NCI-H1930 (cell line): Measurements from ENCODE around the gene SPTBN2.
"Not testable (repeated sequence)": the region's sequence is repeated elsewhere in the genome, so short reads cannot be mapped to it uniquely, and the experiment has no call there.

Source experiments
- DNase-seq, 2 experiments: peaks; one replicate each; lab custom pipeline; 2025; lab: John Stamatoyannopoulos, UW

SPTBN2 gene

DNA sequence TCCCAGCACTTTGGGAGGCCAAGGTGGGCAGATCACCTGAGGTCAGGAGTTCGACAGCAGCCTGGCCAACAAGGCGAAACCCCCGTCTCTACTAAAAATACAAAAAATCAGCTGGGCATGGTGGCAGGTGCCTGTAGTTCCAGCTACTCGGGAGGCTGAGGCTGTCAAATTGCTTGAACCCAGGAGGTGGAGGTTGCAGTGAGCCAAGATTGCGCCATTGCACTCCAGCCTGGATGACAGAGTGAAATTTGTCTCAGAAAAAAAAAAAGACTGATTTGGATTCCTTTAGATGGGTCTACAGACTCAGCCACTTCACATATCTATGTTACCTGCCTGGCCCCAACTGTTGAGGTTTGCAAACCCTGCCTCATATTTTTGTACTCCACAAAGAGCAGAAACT is 4.8 kb downstream of the SPTBN2 start:
- not testable (repeated sequence) for DNase-seq

DNA sequence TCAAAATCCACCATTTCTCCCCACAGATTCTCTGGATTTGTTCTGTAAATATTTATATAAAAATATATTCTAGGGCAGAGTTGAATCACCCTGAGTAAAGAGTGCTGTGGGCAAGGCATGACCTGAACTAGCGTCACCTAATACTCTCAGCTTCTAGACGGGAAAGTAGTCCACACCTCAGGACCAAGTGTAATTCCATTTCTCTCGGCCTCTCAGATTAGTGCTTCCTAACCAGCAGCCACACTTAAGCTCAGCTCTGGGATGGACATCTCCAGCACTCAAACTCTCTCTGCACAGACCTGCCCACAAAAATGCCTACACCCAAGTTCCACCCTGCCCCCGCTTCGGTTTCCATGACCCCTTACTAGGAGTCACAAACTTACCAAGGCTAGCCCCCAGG is 5.3 kb downstream of the SPTBN2 start:
- DNase-seq, result no peak

DNA sequence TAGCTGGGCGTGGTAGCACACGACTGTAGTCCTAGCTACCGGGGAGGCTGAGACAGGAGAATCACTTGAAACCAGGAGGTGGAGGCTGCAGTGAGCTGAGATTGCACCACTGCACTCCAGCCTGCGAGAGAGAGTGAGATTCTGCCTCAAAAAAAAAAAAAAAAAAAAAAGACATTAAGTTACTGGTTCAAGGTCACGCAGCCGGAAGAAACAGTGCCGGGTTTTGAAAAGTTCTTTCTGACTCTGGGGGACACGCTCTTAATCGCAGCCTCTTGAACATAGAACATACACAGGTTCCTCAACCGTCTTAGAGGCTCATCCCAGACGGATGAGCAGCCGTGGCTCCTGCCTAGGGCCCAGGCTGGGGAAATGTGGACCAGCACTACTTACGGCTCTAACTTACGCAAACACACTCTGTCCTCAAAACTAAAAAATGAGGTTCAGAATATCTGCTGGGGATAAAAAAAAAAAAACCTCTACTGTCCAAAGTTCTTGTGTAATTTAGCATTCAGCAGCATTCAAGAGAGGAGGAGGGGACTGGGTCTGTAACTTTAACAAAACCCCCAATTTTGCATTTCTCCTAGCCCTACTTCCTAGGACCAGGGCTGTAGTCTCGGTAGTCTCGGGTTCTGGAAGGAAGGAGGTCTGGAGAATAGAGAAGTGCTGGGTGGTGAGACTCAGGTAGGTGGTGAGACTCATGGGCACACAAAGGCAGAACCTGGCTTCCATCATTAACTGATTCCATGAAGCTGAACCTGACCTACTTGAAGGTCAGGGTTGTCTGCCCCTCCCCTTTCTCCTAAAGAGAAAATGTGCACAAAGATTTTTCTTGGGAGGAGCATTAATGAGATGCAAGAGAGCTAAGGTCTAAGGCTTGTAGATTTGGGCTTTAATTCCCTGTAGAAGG is 6.0 kb downstream of the SPTBN2 start:
- no peak for DNase-seq

DNA sequence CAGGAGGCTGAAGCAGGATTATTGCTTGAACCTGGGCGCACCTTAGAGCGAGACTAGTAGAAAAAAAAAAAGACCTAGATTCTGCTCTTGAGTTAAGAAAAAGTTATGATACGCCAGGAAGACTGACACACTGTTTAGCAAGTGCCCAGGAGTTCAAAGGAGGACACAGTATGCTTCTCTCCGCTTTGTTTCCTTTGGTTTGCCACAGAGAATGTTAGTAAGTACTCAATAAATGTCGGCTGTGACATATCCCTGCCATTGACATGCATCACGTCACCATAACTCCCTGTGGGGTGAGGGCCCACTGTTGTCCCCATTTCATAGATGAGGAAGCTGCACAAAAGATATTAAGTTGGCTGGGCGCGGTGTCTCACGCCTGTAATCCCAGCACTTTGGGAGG is 7.1 kb downstream of the SPTBN2 start:
- DNase-seq, result no peak

DNA sequence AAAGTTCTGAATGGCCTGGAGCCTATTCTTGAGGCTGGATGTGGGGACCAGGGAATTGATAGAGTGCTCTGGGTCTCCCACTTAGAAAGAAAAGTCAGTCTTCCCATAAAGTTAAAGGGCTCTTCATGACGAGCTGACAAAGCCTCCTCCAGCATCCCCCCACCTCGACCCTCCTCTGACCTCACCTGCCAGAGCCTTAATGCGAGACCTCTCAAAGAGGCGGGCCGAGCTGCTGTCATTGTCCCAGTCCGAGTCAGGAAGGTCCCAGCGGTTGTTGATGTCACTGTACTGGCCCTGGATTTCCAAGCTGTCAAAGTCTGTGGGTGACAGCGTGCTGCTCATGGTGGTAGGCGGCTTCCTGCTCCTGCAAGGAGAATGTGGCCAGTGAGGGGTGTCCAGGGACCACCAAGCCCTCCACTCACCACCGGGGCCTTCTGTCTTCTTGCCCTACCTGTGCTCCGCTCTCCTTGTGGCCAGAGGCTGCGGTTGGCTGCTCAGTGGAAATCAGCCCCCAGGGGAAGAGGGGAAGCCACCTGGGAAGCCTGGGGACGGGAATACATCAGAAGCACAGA is 8.0 kb downstream of the SPTBN2 start:
- DNase-seq, result no peak

DNA sequence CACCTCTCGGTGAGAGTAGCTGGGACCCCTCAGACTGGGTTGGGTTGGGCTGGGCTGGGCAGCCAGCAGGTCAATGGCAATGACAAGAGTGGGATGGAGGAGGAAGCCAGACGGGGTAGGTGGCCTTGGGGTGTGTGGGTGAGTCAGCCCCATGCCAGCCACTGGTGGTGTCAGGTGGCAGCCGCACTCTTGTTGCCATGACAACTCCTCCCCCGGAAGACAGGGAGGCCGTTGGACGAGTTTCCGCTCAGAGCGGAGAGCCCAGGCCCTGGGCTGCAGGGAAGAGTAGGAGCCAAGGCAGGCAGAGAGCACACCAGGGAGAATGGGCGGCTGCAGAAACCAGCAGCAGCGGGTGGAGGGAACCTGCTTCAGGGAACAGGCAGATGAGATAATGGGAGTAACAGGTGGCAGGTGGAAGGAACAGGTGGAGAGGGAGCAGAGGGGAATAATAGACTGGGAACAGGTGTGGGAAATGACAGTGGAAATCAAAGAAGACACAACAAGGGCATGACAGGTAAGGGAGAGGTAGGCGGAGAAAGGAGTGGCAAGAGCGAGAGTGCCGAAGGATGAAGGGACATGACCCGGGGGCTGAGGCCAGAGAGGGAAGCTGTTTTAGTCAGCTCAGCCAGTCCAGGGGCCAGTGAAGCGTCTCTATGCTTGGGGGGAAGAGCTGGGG is 8.7 kb downstream of the SPTBN2 start:
- no peak for DNase-seq

DNA sequence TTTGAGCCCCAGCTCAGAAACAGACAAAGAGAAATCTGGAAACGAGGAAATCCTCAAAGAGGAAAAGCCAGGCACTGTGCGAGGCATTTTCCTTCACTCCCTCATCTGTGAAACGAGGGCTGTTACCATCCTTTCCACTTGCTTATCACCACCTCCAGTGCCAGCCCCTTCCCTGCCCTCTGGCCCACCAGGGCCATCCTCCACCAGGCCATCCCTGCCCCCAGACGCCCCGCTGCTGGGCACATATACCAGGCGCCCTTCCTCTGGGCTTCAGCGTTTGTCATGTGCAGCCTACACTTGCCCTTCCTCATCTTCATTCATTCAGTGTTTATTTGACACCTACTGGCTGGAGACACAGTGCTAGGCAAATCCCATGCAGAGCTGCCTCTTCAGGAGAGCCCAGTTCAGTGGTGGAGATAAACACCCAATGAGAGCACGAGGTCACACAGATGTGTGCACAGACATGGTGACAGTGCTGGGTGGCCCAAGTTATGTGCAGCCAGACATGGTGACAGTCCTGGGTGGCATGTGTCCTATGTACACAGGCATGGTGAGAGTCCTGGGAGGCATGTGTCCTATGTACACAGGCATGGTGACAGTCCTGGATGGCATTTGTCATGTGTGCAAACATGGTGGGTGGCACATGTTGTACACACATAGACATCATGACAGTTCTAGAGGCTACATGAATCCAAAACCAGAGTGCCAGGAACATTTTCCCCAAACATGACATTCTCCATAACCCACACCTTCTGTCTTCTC is 9.7 kb downstream of the SPTBN2 start:
- DNase-seq, result no peak

DNA sequence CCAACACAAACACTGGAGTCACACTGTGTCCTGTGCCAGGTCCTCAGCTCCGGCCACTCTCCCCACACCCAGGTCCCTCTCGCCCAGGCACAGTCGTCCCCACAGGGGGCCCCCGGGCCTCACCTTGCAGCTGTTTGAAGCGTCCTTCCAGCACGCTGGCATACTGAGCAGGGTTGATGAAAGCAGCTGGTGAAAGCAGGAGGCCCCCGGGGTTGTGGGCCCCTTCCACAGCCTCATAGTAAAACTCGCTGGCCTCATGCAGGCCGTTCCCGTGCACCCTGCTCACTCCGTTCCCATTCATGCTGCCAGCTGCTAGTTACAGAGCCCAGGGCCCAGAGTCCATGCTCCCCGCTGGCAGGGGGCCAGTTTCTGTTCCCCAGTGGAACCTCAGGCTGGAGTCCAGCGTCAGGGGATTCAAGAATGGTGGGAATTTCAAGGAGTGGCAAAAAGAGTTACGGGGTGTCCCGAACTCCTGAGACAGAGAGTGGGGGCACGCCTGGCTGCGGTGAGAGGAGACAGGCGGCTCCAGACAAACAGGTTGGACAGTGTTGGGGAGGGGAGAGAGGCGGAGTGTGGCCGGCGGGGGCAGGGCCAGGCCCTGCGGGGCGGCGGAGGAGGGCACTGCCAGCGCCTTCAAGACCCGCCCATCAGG is 10.6 kb downstream of the SPTBN2 start:
- DNase-seq, result no peak

DNA sequence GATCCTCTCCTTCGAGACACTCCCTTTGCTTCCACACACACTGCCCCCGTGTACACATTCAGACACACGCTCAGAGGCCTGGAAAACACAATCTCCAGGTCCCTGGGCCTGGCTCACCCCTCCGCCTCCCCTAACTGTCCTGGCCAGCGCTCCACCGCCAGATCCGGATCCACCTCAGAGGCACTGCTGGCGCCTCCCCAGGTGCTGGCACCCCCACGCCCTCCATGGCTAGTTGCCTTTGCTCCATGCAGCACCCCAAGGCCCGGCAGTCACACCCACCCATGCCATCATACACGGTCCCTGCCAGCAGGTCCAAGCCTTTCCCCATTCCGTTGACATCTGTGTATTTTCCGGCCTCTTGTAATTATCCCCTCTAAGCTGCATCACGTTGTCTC is 11.1 kb downstream of the SPTBN2 start:
- no peak for DNase-seq

DNA sequence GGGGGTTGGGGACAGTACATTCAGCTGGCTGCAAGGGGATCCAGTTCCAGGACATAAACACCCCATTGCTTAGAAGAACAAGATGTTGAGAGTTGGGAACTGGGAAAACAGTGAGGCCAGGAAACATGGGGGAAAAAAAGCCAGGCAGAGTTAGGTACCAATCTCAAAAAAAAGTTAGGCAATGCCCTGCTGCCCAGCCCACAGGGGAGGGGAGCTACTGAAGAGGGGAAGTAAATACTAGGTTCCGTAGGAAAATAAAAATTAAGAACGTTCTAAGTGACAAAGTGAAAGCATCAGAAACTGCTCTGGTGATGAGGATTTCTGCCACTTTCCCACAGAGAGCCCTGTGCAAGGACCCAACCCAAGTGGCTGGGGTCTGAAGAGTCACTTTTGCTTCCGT is 12.0 kb downstream of the SPTBN2 start:
- no peak for DNase-seq

DNA sequence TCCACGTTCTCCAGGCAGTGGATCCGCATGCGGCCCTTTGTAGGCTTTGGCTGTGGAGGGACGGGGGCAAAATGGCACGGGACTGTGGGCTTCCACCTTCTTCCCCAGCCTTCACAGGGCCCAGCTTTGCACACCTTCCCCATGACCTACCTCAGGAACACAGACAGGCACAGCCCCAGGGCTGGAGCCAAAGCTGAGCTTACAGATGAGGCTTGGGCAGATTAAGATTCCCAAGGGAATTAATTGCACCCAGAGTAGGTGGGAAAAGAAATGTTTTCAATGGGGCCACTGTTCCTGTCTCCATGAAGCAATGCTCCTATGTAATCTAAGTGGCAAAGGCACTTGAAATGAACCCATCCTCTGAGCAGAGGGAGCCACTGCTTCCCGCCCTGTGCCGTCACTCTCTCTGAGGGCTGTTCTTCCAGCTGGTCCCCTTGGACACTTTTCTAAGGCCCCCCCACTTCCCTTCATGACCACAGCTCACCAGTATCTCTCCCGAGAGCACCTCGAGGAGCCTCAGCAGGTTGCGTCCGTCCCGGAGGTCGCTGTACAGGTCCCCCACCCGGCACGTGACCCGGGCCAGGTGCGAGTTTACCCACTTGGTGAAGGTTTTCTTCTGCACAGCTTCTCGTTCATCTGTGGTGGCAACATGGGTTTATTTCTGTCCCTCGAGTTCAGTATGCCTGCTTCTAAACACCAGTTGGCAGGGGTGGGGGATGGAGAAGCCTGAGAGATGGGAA is 13.5 kb downstream of the SPTBN2 start:
- no peak for DNase-seq

DNA sequence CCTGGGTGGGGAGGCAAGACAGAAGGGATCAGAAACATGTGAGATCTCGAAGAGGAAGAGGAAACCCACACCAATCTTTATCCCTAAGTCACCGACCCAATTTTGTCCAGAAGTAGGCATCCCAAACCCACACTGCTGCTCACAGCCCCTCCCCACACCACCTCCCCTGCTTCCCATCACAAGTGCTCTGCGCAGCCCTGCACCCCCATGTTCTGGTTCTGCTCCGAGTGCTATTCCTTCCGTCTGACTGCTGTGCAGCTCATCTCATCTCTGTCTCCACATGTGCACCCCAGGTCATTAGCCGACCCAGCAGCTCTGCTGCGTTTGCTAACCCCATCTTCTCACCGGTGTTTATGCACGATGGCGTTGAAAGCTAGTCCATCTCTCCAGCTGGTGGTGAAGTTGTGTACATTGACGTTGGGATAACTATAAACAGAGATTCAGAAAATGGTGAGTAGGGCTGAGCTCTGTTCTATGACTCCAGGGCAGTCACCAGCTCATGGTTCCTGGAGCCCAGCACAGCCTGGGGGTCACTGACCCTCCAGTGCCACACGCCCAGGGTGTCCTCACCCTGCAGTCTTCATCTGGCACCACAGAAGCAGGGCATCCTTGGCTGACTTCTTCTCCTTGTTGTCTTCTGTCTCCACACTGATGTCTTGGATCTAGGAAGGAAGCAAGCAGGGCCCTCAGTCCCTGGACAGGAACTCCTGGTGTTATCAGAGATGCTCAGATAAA is 15.1 kb downstream of the SPTBN2 start:
- no peak for DNase-seq

DNA sequence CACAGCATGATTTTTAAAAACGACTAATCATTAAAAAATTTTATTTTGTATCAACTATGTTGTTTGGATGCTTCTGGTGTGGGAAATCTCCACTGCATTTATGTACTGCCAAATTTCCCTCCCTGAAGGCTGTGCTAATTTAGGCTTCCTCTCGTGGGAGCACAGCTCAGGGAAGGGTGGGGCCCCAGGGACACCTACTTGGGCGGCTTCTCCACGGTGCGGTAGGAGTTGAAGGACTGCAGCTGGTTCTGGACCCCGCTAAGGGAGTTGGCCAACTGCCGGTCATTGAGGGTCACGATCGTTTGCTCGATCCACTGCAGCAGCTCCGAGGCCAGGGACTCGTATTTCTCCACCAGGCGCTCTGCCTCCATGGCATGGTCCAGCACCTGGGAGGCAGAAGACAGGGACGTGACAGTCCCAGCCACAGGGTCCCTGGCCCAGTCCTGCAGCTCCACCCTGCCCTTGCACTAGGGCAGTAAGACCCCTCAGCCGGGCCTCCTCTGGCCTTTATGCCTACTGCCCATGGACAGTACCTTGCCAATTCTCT is 18.6 kb downstream of the SPTBN2 start:
- no peak for DNase-seq

DNA sequence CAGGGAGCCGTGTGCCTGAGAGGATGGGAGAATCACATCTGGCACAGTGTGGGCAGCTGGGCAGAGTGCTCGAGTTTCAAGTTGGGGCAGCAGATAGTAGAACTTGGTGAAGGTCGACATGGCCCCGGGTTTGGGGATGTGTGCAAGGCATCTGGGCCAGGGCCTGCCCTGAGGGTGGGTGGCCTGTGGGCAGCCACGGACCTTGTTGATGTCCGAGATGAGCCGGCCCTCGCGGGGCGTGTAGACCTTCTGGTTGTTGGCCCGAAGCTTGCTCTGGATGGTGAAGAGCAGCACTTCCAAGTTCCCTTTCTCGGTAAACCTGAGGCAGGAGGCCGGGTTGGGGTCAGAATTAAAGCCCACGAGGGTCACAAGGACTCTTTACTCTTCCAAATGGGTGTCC is 20.3 kb downstream of the SPTBN2 start:
- DNase-seq, result no peak

DNA sequence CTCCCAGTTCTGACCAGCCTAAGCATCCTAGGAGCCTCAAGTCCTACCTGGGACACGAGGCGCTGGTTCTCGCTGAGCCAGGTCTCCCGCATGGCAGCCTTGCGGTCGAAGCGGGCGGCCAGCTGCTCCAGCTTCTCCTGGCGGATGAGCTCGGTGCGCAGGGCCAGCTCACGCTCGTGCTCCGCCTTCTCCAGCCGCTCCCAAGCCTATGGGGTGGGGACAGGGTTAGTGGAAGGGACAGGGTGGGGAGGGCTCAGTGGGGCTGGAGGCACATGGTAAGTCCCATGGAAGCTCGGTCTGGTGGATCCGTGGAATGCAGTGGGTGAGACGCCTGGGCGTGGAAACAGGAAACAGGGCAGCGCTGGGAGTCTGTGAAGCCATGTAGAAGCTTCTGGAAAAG is 20.9 kb downstream of the SPTBN2 start:
- no peak for DNase-seq

DNA sequence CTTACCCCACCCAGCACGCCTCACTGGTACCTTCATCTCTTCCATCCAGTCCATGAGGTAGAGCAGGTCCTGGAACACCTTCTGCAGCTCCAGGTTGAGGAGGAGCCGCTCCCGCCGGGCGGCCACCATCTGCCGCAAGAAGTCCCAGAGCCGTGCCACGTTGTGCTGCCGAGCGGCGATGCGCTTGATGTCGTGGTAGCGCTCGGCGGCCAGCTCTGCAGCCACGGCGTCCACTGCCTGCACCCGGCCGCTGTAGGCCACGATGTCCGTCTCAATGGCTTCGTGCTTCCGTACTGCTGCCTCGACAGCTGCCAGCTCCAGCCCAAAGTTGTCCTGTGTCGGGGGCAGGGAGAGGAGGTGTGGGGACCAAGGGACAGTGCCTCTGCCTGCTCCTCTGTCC is 21.5 kb downstream of the SPTBN2 start:
- no peak for DNase-seq

DNA sequence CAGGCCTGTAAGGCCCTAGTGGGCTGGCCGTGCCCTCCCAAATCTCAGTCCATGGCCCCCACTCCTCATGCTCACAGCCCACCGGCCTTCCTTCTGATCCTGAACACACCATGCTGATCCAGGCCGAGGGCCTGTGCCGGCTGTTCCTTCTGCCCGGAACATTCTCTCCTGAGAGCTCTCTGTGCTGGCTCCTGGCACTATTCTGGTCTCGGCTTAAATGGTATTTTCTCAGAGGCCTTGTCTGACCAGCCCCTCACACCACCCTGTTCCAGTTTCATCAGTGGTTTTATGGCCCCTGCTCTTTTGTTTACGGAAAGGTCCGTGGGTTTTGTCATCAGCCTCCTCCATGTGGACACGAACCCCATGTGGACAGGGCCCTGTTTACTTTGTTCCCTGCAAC is 22.0 kb downstream of the SPTBN2 start:
- DNase-seq, result no peak

DNA sequence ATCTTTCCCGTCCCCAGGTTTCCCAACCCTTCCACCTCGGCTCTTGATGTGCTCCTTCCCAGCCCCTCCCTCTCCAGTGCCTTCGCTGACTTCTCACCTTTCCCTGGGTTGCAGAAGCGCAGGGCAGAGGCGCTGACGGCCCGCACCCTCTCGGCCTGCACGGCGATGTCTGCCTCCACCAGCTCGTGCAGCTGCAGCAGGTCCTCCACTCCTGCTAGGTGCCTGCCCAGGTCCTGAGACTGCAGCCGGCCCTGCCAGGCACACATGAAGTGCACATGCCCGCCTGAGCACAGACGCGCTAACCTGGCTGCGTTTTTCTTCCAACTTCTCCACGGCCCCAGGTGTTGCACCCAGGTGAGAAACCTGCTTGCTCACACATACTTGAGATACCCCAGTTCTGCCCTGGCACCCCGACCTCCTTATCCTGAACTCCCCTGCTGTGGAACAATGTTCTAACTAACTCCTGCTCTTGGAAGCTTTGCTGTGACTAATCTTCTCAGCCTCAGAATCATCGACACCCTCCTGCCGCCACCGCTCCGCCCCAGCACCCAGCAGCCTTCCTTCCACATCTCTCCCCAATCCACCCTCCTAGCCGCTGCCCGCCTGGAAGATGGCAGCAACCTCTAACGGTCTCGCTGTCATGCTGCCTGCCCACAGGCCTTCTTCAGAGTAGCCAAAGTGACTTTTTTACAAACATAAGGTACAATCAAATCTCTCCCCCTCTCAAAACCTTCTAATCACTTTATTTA is 23.3 kb downstream of the SPTBN2 start:
- no peak for DNase-seq

DNA sequence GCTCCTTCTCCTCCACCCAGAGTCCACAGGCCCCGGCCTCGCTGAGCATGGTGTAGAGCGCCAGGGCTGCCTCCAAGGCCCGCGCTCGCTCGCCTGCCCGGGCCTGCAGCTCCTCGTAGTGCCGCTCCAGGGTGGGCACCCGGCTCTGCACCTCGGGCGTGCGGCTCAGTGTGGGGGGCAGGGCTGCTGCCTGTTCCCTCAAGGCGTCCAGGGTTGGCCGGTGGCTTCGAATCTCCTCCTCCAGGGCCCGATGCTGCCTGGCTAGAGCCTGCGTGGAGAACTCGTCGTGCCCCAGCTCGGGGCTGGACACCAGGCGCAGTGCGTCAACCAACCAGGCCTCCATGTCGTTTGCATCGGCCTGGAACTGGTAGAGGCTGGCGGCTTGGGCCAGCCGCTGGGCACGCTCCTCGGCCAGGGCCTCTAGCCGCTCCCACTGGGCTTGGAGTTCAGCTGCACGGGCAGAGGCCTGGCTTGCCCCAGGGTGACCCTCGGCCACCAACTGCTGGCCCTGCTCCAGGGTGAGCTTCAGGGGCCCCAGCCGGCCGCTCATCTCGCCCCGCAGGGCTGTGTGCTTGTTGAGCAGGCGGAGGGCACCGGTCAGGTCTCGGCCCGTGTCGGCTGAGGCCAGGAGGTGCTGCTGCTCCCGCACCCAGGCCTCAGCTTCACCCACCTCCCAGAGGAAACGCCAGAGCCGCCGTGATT is 24.2 kb downstream of the SPTBN2 start:
- DNase-seq, result no peak
